COLO668 (cell line): ENCODE measurements around the gene ZFP3.
A peak's percentile ranks its signal among the peaks of the same experiment; 100 is the strongest.
"Not testable (repeated sequence)": the region's sequence is repeated elsewhere in the genome, so short reads cannot be mapped to it uniquely, and the experiment has no call there.

Experiments
- DNase-seq: peaks from one replicate; lab custom pipeline; 2025; ENCODE audit not compliant: unreplicated experiment; lab: John Stamatoyannopoulos, UW

Gene ZFP3

GRCh38 chr17:5077275-5077674, 992 bp upstream of the ZFP3 start:
- DNase-seq, result not testable (repeated sequence)

GRCh38 chr17:5077781-5078105, 524 bp upstream of the ZFP3 start:
- no peak for DNase-seq

GRCh38 chr17:5080591-5080990, 2.3 kb downstream of the ZFP3 start:
- DNase-seq, result no peak

GRCh38 chr17:5092218-5093010, 14.1 kb downstream of the ZFP3 start:
- no peak for DNase-seq

GRCh38 chr17:5096731-5097100, 18.4 kb downstream of the ZFP3 start:
- no peak for DNase-seq

- no peak for DNase-seq
Observed at GRCh38 chr17:5097101-5097834, 19.0 kb downstream of the ZFP3 start.

GRCh38 chr17:5099271-5099670, 21.0 kb downstream of the ZFP3 start:
- DNase-seq, result no peak

GRCh38 chr17:5100832-5101231, 22.6 kb downstream of the ZFP3 start:
- DNase-seq, result no peak

GRCh38 chr17:5110816-5111215, 32.5 kb downstream of the ZFP3 start:
- DNase-seq, result no peak

- DNase-seq, result peak; percentile 95
Observed at GRCh38 chr17:5111402-5112204, 33.3 kb downstream of the ZFP3 start, which contains the start of gene ZNF232. Gene ZNF232, minus strand, starts transcription at chr17:5111878. Its CDS starts 56 bp downstream, at chr17:5111822.

GRCh38 chr17:5115673-5116651, 37.7 kb downstream of the ZFP3 start, which contains the start of gene USP6:
Gene USP6, plus strand, starts transcription at chr17:5116032. Its CDS starts 14,336 bp downstream, at chr17:5130368.
- DNase-seq, result no peak

- no peak for DNase-seq
Observed at GRCh38 chr17:5118219-5118618, 40.0 kb downstream of the ZFP3 start.

- no peak for DNase-seq
Observed at GRCh38 chr17:5120036-5120435, 41.8 kb downstream of the ZFP3 start.

GRCh38 chr17:5120436-5121185, 42.3 kb downstream of the ZFP3 start:
- not testable (repeated sequence) for DNase-seq

GRCh38 chr17:5121186-5121841, 43.0 kb downstream of the ZFP3 start:
- DNase-seq, result no peak

GRCh38 chr17:5122056-5122455, 43.8 kb downstream of the ZFP3 start:
- not testable (repeated sequence) for DNase-seq

- peak; percentile 17 for DNase-seq
Observed at GRCh38 chr17:5122586-5123342, 44.5 kb downstream of the ZFP3 start.

- DNase-seq, result no peak
Observed at GRCh38 chr17:5123343-5124124, 45.3 kb downstream of the ZFP3 start.
